Mucosa of rectum (tissue), 2 donors: ENCODE measurements around the gene PPP1R3E.
"Not testable (repeated sequence)": the region's sequence is repeated elsewhere in the genome, so short reads cannot be mapped to it uniquely, and the experiment has no call there.

ENCODE experiments used
- H3K27ac ChIP-seq, 2 donors: one replicate each; pipeline ENCODE4 v1.7.0; 2013; ENCODE audit warnings: inconsistent platforms in 2 of 2, low read depth in 2 of 2, low read length in 2 of 2
- H3K27me3 ChIP-seq, 2 donors: one replicate each; pipeline ENCODE4 v1.7.0; 2013; ENCODE audit warnings: low read length in 2 of 2; ENCODE audit not compliant: control insufficient read depth in 2 of 2, insufficient read depth in 2 of 2
- H3K36me3 ChIP-seq, 2 donors: one replicate each; pipeline ENCODE4 v1.7.0; 2013; ENCODE audit warnings: low read length in 2 of 2; ENCODE audit not compliant: control insufficient read depth in 2 of 2, insufficient read depth in 2 of 2
- H3K4me1 ChIP-seq, 2 donors: one replicate each; pipeline ENCODE4 v1.7.0; 2013; ENCODE audit warnings: low read length in 2 of 2, mild to moderate bottlenecking in 1 of 2; ENCODE audit not compliant: control insufficient read depth in 2 of 2, insufficient read depth in 2 of 2
- H3K4me3 ChIP-seq, 2 donors: one replicate each; pipeline ENCODE4 v1.7.0; 2013; ENCODE audit warnings: low read length in 2 of 2
- H3K9ac ChIP-seq, 2 donors: one replicate each; pipeline ENCODE4 v1.7.0; 2013; ENCODE audit warnings: low read length in 2 of 2, low read depth in 1 of 2, mild to moderate bottlenecking in 1 of 2
- H3K9me3 ChIP-seq, 2 donors: one replicate each; pipeline ENCODE4 v1.7.0; 2013; ENCODE audit warnings: low read length in 2 of 2; ENCODE audit not compliant: control insufficient read depth in 2 of 2
- donor health status: healthy.
- donor health status: Normal muscosa, but diverticular disease.

Gene PPP1R3E

GRCh38 chr14:23277189-23277588 lies 25.5 kb downstream of the PPP1R3E start:
- Histone ChIP-seq H3K4me1 (no peaks in the 10 kb centered on the region), H3K4me3 (no peak overlapping the region), H3K9ac (no peak overlapping the region), H3K27me3 (no peaks in the 10 kb centered on the region), H3K36me3 (peaks cover 0 to 10% of the 10 kb centered on the region in 2 donors), H3K9me3 (no peaks in the 10 kb centered on the region), H3K27ac (no peak overlapping the region)

GRCh38 chr14:23275412-23275811 lies 27.2 kb downstream of the PPP1R3E start:
- H3K27me3 ChIP-seq = no peaks in the 10 kb centered on the region

GRCh38 chr14:23269193-23269592 lies 33.5 kb downstream of the PPP1R3E start:
- no peaks in the 10 kb centered on the region for H3K27me3 ChIP-seq
- no peak overlapping the region for H3K4me3 ChIP-seq
- H3K9me3 ChIP-seq = no peaks in the 10 kb centered on the region

More at GRCh38 chr14:23275412-23275811, 27.2 kb downstream of the PPP1R3E start:
- Histone ChIP-seq H3K9ac (no peak overlapping the region), H3K4me1 (no peaks in the 10 kb centered on the region), H3K36me3 (peaks cover 0 to 10% of the 10 kb centered on the region in 2 donors), H3K9me3 (no peaks in the 10 kb centered on the region), H3K27ac (no peak overlapping the region), H3K4me3 (no peak overlapping the region)

GRCh38 chr14:23260849-23261248 lies 41.8 kb downstream of the PPP1R3E start:
- not testable (repeated sequence) for H3K9ac ChIP-seq, H3K4me3 ChIP-seq, H3K9me3 ChIP-seq

More at GRCh38 chr14:23269193-23269592, 33.5 kb downstream of the PPP1R3E start:
- no peaks in the 10 kb centered on the region for H3K36me3 ChIP-seq
- H3K4me1 ChIP-seq = no peaks in the 10 kb centered on the region
- H3K27ac ChIP-seq = no peak overlapping the region
- H3K9ac ChIP-seq = no peak overlapping the region

GRCh38 chr14:23259426-23259825 lies 43.2 kb downstream of the PPP1R3E start:
- Histone ChIP-seq H3K27me3 (no peaks in the 10 kb centered on the region), H3K9me3 (no peaks in the 10 kb centered on the region), H3K4me1 (no peaks in the 10 kb centered on the region), H3K36me3 (no peaks in the 10 kb centered on the region), H3K27ac (no peak overlapping the region), H3K9ac (no peak overlapping the region), H3K4me3 (no peak overlapping the region)

More at GRCh38 chr14:23260849-23261248, 41.8 kb downstream of the PPP1R3E start:
- not testable (repeated sequence) for H3K36me3 ChIP-seq, H3K4me1 ChIP-seq, H3K27ac ChIP-seq, H3K27me3 ChIP-seq

- no peak overlapping the region for H3K9ac ChIP-seq
- no peaks in the 10 kb centered on the region for H3K9me3 ChIP-seq
- no peaks in the 10 kb centered on the region for H3K4me1 ChIP-seq
- H3K36me3 ChIP-seq = no peaks in the 10 kb centered on the region
- H3K27ac ChIP-seq = no peak overlapping the region
- H3K4me3 ChIP-seq = no peak overlapping the region
- no peaks in the 10 kb centered on the region for H3K27me3 ChIP-seq
Observed at GRCh38 chr14:23258256-23258655, 44.4 kb downstream of the PPP1R3E start.

- Histone ChIP-seq H3K36me3 (no peaks in the 10 kb centered on the region), H3K9ac (no peak overlapping the region), H3K27me3 (peaks cover 0 to 3% of the 10 kb centered on the region in 2 donors), H3K27ac (no peak overlapping the region), H3K4me1 (no peaks in the 10 kb centered on the region), H3K4me3 (no peak overlapping the region), H3K9me3 (no peaks in the 10 kb centered on the region)
Observed at GRCh38 chr14:23252420-23253333, 50.0 kb downstream of the PPP1R3E start.

GRCh38 chr14:23252006-23252405 lies 50.7 kb downstream of the PPP1R3E start:
- peaks cover 0 to 3% of the 10 kb centered on the region in 2 donors for H3K27me3 ChIP-seq
- no peak overlapping the region for H3K27ac ChIP-seq
- no peaks in the 10 kb centered on the region for H3K4me1 ChIP-seq
- no peak overlapping the region for H3K4me3 ChIP-seq
- no peaks in the 10 kb centered on the region for H3K9me3 ChIP-seq
- H3K36me3 ChIP-seq = no peaks in the 10 kb centered on the region
- H3K9ac ChIP-seq = no peak overlapping the region

- no peaks in the 10 kb centered on the region for H3K4me1 ChIP-seq
- H3K9me3 ChIP-seq = no peaks in the 10 kb centered on the region
- H3K4me3 ChIP-seq = no peak overlapping the region
- no peaks in the 10 kb centered on the region for H3K36me3 ChIP-seq
- no peak overlapping the region for H3K27ac ChIP-seq
- no peak overlapping the region for H3K9ac ChIP-seq
- H3K27me3 ChIP-seq = peaks cover 0 to 3% of the 10 kb centered on the region in 2 donors
Observed at GRCh38 chr14:23249824-23250223, 52.8 kb downstream of the PPP1R3E start.

- Histone ChIP-seq H3K4me3 (no peak overlapping the region), H3K36me3 (no peaks in the 10 kb centered on the region), H3K9me3 (no peaks in the 10 kb centered on the region), H3K27ac (no peak overlapping the region), H3K27me3 (peaks cover 0 to 3% of the 10 kb centered on the region in 2 donors), H3K4me1 (no peaks in the 10 kb centered on the region), H3K9ac (no peak overlapping the region)
Observed at GRCh38 chr14:23248601-23249000, 54.1 kb downstream of the PPP1R3E start.
